ENCODE data around the gene ZNF547.

The ZNF547 gene

DNA sequence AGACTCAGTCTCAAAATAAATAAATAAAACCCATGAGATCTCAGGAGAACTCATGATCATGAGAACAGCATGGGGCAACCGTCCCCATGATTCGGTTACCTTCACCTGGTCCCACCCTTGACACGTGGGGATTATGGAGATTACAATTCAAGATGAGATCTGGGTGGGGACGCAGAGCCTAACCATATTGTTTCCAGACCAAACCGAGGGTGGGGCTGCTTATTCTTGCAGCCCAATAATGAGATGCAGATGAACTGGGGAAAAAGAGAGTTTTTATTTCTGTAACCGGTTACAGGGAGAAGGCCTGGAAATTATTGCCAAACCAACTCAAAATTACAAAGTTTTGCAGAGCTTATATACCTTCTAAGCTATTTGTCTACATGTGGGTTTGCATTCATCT is 12.8 kb downstream of the ZNF547 start:
- DNase-seq: no peak

DNA sequence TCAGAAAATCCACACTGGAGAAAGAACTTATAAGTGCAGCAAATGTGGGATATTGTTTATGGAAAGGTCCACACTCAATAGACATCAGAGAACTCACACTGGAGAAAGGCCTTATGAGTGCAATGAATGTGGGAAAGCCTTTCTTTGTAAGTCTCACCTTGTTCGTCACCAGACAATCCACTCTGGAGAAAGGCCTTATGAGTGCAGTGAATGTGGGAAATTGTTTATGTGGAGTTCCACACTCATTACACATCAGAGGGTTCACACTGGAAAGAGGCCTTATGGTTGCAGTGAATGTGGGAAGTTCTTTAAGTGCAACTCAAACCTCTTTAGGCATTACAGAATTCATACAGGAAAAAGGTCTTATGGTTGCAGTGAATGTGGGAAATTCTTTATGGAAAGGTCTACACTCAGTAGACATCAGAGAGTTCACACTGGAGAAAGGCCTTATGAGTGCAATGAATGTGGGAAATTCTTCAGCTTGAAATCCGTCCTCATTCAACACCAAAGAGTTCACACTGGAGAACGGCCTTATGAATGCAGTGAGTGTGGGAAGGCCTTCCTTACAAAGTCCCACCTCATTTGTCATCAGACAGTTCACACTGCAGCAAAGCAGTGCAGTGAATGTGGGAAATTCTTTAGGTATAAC is 14.3 kb downstream of the ZNF547 start:
- DNase-seq: no peak

DNA sequence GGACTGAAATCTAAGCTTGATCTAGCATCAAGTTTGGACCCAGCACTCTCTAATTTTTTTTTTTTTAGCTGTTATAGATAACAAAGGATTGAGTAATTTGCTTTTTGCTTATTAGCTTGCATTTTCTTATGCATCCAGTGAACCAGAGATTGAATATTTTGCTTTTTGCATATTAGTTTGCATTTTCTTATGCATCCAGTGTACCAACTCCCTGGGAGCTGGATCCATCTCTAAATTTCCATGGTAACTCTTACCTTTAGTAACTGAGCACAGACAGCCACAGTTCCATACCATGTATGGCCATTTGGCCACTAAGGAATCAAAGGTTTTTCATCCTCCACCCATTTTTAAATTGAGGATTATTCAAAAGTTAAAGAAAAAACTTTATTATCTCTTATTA is 17.6 kb downstream of the ZNF547 start:
- DNase-seq: no peak

DNA sequence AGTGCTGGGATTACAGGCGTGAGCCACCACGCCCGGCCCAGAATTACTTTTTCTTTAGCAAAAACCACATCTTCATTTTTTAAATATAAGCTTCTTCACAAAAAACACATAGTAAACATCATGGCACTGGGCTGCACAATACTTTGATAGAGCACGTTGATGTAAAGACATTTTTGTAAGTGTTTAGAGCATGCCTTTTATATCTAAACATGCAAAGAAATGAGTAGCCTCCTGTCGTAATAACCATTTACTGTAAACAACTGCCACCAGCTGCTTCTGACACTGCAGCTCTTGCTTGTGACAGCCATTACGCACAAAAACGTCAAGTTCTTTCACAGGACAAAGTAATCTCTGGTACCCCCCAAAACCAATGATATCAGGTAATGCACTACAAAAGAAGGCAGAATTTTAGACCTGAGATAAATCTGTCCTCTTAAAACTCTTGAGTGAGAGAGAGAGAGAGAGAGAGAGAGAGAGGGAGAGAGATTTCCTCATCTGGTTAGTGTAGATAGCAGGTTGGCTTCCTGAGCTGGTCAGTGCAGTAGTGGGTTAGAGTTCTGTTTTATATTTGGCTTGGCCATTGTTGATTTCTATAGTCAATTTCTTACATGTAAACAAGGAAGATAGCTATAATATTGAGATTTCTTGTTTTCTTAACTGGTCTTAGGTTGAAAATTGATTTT is 19.6 kb downstream of the ZNF547 start:
- DNase-seq: no peak

DNA sequence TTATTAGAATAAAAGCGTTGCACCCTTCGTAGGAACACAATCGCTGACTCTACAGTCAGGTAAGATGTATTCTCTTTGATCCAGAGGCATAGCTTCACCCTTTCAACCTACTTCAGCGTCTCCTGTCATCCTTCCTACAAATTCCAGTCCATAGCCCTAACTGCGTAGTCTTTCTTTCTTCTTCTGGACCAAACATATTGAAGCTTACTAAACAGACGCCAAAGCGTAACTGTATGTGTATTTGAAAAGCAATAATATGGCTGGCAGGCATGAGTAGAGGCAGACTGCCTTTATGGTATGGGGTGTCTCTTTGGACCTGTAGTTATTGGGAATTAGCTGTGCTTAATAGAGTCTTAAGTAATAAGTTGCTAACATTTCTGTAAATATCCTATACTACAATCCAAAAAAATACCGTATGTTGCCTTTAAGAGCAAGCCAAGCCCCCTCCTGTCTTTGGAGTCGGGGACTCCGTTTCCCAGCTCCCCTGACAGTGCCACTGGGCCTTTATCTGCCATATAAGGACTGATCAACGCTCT is 25.9 kb downstream of the ZNF547 start:
- DNase-seq: no peak

DNA sequence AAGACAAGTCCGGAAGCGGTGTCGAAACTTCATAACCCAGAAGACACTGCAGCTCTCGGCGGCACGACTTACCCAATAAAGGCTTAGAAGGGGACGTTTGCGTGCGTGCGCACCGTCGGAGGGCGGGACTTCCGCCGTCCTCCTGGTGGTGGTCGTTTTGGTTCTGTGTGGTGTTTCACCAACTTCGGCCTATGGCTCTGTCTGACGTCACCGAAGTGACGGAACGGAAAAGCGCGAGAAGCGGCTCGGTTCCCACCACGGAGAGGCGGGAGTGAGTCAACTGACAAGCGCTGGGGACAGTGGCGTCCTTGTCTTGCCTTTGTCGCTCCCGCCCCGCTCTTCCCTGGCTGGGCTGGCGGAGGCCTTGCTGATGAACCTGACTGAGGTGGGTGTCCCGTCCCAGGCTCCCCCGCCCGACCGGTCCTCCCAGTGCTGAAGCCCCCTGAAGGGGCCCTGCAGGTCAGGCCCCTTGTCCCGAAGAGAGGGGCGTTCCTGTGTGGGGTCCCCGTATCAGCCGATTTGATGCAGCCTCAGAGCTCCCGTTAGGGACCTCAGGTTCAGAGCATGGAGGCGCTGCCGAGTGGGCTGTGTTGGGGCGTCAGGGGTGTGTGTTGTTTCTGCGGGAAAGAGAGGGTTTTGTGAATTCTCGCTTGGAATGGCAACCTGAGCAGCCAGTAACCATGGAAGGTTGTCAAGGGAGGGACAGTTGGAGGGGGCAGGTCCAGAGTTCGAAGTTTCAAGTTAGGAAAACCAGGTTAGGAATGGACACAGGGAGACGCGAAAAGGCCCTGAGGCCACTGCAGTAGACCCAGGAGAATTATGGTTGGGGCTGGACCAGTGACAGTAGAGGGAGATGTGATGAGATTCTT is 26.6 kb downstream of the ZNF547 start, which contains the start of gene ZNF548:
ZNF548 (plus strand) TSS at position 125 of the 869 bp plus-strand sequence; CDS start at position 371, 246 bp downstream.
- peak; percentile 98 for DNase-seq

DNA sequence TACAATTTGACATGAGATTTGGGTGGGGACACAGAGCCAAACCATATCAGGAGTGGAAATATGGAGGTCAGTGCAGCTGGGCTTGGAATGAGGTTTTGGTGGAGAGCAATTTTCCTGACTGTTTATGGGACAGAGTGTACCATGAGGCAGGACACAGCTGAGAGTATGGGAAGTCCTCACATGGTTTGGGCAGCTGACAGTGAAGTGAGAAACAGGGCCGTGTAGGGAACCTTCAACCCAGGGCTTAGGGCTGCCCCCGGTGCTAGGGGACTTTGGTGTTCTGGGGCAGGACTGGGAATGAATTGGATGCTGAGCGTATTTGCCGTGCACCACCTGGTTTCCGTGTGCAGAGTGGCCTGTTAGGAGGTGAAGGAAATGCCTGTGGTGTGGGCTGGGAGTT is 32.4 kb downstream of the ZNF547 start:
- DNase-seq: no peak

DNA sequence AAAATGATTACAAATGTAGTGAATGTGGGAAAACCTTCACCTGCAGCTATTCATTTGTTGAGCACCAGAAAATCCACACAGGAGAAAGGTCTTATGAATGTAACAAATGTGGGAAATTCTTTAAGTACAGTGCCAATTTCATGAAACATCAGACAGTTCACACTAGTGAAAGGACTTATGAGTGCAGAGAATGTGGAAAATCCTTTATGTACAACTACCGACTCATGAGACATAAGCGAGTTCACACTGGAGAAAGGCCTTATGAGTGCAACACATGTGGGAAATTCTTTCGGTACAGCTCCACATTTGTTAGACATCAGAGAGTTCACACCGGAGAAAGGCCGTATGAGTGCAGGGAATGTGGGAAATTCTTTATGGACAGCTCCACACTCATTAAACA is 35.5 kb downstream of the ZNF547 start:
- no peak for DNase-seq

DNA sequence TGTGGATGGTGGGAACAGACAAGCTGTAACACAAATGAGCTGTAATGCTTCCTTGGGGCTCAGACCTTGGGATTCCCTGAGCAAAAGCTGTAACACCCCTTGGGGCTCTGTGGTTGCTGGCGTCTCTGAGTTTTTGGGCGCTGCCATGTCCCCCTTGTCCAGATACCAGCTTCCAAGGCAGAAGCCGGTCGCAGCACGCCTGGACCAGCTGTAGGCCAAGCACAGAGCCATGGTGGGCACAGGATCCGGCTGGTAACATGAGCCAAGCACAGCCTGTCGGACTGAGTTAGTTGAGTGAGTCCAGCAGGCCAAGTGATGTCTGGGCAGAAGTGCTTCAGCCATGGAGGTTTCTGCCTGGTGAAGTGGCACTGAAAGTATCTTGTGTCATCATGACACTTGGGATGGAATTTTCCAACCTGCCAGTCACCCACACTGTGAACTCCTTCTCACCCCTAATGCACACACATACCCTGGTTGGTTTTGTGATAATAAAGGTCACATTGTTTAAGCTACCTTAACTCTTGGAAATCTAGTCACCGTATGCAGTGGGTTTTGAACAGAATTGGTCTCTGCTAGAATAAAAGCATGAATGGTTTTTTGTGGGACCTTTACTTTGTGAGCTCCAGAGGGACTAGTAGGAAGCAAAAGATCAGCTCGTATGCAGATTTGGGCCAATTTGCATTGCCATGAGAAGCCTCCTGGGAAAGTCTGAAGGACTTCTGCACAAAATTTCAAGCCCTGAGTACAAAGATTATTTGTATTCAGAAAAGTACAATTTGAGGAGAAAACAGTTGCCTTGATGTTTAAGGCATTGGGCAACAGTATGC is 40.6 kb downstream of the ZNF547 start:
- DNase-seq: no peak

DNA sequence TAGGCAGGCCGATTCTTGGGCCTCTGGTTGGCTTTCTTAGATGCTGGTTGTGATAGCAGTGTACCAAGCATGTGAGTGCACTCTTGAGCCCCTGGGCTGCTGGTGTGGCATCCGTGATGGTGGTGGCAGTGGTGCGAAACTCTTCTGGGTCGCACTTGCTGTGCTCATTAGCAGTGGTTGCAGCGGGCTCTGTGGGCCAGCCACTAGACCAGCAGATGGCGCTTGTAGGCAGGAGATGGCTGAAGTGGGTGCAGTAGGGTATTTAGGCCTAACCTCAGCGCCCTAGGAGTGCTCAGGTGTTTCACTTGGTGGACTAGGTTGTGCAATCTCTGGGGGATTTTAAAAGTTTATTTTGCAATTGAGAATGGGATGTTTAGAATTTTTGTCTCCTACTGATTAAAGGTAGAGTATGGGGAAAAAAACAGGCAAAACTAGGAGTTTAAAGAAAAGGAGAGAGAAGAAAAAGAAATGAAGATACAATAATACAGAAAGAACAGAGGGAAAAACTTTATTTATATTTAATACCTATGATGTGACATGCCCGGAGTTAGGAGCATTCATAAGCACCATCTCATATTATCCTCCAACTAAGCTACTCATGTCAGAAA is 43.3 kb downstream of the ZNF547 start:
- DNase-seq: peak; percentile 51

DNA sequence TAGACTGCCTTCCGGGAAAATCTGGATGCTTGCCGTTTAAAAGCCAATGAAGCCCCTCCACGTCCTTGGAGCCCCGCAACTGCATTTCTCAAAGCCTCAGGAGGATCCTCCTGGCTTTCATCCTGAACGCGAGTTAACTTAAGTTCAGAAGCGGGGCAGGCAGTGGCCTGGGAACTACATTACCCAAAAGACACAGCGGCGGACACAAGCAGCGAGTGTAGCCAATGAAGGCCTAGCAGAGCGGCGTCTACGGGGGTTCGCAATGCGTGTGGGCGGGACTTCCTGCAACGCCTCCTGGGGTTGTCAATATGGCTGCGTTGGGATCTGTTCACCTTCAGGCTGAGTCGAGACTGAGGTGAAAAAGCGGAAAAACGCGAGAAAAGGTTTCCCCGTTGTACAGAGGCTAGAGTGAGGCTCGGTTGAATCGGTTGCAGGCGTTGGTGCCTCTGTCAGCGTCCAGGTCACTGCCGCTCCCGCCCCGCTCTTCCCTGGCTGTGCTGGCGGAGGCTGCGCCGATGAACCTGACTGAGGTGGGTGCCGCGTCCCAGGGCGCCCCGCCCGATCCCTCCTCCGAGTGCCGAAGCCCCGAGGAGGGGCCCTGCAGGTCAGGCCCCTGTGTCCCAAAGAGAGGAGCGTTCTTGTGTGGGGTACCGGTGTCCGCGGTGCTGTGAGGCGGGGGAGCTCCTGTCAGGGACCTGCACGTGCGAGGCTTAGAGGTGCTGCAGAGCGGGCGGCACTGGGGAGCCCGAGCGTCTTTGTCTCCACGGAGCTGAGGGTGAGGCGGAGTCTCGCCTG is 47.7 kb downstream of the ZNF547 start, which contains the start of gene ZNF17:
ZNF17 (plus strand) TSS at position 285 of the 795 bp plus-strand sequence. CDS start 2,455 bp downstream, outside the sequence.
- peak; percentile 90 for DNase-seq

DNA sequence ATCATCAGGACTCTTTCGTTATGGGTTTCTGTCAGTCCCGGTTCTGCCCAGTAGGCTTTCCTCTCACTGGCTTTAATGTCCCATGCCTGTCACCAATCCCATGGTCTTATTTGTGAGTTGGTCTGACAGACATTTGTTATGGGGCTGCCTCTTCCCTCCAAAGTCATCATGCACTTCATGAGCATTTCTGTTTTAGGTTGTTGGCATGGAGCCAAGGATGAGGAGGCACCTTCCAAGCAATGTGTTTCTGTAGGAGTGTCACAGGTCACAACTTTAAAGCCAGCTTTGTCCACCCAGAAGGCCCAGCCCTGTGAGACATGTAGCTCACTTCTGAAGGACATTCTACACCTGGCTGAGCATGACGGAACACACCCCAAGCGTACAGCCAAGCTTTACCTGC is 56.1 kb downstream of the ZNF547 start:
- no peak for DNase-seq

DNA sequence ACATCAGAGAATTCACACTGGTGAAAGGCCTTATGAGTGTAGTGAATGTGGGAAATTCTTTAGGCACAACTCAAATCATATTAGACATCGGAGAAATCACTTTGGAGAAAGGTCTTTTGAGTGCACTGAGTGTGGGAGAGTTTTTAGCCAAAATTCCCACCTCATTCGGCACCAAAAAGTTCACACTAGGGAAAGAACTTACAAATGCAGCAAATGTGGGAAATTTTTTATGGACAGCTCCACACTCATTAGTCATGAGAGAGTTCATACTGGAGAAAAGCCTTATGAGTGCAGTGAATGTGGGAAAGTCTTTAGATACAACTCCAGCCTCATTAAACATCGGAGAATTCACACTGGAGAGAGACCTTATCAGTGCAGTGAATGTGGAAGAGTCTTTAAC is 57.7 kb downstream of the ZNF547 start:
- DNase-seq: no peak

Data from NCI-H2029 (cell line).